Raji (cell line): ENCODE measurements around the gene ELK3.

Experiments
- POLR2A ChIP-seq: IDR thresholded peaks from 2 replicates; pipeline ENCODE4 v1.6.1; 2011; ENCODE audit warnings: low read depth, low read length, control low read depth; ENCODE audit not compliant: insufficient read depth

The ELK3 gene

GRCh38 chr12:96220902-96221301 is 26.7 kb downstream of the ELK3 start:
- TF ChIP-seq POLR2A: no peak

DNA sequence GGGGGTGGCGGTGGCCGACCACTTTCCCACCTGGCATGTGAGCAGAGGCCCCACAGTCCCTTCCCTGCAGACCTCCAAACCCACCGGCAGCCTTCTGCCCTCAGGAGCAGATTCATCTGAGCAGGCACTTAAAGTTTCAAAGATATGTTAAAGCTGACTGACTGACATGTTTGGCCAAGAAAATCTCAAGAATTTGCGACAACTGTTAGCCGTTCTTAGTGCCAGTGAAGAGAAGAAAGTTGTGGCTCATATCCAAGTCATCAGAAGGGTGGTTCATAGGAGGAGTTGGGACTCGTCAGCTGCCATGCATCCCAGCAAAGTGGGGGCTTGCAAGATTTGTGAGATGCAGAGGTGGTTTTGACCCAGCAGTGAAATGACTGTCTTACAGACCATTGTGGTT is 27.2 kb downstream of the ELK3 start:
- TF ChIP-seq POLR2A: no peak

DNA sequence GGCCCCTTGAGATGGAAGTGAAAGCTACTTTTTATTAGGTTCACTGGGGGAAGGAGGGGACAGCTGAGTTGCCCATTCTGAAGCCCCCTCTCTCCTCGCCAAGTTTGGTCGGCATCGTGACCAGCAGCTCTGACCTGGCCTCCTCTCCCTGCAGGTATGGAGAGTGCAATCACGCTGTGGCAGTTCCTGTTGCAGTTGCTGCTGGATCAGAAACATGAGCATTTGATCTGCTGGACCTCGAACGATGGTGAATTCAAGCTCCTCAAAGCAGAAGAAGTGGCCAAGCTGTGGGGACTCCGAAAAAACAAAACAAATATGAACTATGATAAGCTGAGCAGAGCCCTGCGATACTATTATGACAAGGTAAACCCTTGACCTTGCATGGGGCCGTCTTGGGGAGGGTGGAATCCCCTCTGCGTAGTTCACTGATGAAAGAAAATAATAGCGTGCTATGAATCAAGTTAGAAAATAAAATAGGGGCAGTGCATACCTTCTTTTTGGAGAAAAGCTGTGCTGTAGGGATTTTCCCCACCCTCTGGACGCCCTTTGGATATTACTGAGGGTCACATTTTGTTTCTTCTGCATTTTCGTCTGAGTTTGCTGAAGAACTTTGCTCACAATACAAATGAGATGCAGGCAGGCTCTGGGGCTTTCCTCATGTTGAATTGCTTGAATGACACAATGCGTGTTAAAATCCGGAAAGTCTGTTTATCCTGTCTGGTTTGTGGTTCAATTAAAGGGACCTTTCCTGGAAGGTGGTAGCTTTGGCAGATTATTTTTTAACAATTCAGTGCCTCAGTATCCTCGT is 29.4 kb downstream of the ELK3 start:
- TF ChIP-seq POLR2A: no peak

GRCh38 chr12:96224219-96224615 is 30.0 kb downstream of the ELK3 start:
- no peak for TF ChIP-seq POLR2A

GRCh38 chr12:96225044-96225855 is 31.1 kb downstream of the ELK3 start:
- TF ChIP-seq POLR2A: no peak

DNA sequence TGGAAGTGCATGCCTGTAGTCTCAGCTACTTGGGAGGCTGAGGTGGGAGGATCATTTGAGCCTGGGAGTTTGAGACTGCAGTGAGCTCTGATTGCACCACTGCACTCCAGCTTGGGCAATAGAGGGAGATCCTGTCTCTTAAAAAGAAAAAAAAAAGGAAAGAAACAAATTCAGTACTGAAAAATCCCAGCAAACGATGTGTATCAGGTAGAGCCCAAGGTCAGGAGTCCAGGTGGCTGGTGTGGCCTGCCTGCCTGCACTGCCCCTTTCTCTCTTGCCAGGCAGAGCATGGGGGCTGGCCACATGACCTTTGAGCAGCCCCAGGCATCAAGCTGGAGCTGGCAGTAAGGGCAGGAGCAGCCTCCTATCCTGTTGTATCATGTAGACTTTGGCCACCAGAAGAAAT is 31.8 kb downstream of the ELK3 start:
- TF ChIP-seq POLR2A: no peak

- TF ChIP-seq POLR2A: no peak
Measured at GRCh38 chr12:96226401-96226800, 32.2 kb downstream of the ELK3 start.

GRCh38 chr12:96226801-96227348 is 32.7 kb downstream of the ELK3 start:
- no peak for TF ChIP-seq POLR2A

DNA sequence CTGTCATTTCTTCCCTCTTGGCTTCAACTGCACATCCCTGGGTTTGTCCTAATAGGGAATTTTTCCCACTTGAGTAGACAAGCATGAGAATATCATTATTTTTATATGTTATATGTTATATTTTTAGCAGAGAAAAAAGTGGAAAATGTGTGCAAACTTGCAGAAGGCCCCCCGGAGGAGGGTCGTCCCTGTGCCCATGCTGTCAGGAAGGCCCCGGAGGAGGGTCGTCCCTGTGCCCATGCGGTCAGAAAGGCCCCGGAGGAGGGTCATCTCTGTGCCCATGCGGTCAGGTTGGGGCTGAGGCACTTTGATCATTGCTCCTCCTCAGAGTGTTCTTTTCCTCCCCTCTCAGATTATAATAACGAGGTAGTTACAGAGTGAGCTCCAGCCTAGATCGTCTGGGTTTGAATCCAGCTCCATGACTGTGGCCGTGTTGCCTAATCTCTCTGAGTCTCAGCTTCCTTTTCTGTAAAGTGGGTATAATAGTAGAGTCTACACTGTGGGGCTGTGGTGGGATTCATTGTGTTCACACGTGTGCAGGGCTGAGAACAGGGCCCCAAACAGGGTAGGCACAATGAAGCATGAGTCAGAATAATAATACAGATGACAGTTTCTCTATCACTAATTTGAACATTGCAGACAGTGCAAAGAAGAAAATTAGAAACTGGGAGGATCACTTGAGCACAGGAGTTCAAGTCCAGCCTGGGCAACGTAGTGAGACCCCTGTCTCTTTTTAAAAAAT is 33.4 kb downstream of the ELK3 start:
- no peak for TF ChIP-seq POLR2A

DNA sequence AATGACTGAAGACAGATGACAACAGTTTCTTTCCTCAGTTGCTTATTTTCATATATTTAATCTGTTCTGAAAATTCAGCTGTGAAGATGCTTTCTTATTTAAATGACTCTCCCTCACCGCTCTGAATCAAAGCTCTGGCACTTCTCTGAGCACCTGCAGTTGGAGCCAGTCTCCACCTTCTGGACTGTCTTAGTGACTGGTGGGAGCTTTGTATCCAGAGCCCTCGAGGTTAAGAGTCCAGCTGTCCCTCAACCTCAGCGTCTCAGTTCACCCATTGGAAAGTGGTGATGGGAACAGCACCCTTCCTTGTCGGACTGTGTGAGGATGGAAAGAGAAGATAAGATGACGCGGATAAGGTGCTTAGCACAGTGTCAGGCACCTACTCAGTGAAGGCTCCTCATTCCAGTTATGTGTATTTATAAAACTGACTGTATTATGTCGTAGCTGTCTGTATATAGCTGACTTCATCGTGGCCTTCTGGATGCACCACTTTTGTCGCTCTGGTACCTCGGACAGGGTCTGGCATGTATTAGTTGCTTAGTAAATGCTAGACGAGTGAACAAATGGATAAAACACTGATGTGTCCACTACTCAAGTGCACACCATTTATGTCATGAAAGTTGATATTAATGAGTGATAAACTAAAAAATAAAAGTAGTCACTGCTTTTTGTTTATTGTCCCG is 34.5 kb downstream of the ELK3 start:
- TF ChIP-seq POLR2A: no peak

GRCh38 chr12:96230646-96231045 is 36.5 kb downstream of the ELK3 start:
- TF ChIP-seq POLR2A: no peak

- TF ChIP-seq POLR2A: no peak
Measured at GRCh38 chr12:96233168-96233567, 39.0 kb downstream of the ELK3 start.

GRCh38 chr12:96233939-96234461 is 39.8 kb downstream of the ELK3 start:
- TF ChIP-seq POLR2A: no peak
